NCI-H2227 treated with DMSO at 0.1 percent for 48 hours (cell line): ENCODE measurements around the gene EDARADD.
"Not testable (repeated sequence)": the region's sequence is repeated elsewhere in the genome, so short reads cannot be mapped to it uniquely, and the experiment has no call there.

ENCODE experiments used
- DNase-seq: peaks from one replicate; lab custom pipeline; 2025; lab: John Stamatoyannopoulos, UW

The EDARADD gene

GRCh38 chr1:236393681-236394481, at the start of gene EDARADD:
Gene EDARADD, plus strand, starts transcription at chr1:236394286. Its CDS starts 159 bp downstream, at chr1:236394445.
- DNase-seq: no peak

DNA sequence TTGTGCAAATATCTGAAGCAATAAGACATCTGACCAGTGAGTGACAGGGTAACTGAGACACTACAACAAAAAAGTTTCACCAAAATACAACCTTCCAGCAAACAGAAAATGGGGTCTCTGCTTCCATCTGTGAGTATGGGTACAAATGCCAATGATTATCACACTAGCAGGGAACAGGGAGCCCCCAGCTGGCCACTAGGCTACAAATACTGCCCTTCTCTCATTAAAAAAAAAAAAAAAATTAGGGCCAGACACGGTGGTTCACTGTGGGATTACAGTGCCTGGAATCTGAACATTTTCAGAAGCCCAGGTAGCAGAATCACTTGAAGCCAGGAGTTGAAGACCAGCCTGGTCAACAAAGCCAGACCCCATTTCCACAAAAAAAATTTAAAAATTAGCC, 48.4 kb upstream of the EDARADD start:
- no peak for DNase-seq

DNA sequence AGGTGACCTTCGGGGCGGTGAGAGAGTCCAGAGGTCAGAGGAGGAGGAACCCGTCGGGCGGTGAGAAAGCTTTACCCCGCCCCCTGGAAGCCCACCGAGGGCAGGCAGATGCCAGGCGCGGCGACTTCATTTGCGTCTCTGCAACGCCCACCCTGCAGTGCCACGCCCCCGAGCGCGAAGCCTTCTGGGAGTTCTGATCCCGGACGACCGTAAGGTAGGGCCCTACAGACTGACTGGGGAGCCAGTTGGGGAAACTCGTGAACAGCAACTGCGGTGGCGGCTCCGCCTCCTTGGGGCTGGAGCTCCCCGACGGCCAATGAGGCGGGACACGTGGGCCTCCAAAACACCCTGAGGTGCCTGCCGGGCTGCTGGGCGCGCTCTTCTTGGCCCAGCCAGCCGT, 46.0 kb upstream of the EDARADD start:
- no peak for DNase-seq

- no peak for DNase-seq
Measured at GRCh38 chr1:236350308-236350707, 43.8 kb upstream of the EDARADD start.

DNA sequence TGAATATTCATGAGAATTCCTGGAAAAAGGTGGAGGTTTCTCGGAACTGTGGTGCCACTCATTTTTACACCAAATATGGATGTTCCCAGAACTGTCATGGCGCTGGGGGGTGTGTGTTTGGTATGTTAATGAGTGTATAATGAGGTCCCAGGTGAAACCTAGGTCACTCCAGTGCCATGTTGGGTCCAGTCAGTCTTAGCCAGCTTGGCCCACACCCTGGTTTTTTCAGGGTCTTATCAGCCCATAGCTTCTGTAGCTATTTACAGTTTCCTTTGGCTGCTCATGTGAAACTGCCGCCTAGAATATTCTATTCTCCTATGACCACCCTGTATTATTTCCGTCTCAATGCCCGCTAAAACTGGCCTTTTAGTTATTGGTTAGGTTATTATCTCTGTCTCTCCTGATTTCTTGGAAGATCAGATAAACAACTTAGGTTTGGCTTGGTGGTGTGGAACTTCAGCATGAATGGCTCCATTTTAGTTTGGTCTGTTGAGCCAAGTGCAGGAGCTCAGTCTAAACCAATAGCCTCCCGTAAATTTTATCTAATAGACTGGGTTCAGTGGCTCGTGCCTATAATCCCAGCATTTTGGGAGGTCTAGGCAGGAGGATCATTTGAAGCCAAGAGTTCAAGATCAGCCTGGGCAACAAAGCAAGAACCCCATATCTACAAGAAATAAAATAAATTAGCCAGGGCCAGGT, 42.1 kb upstream of the EDARADD start:
- DNase-seq: no peak

GRCh38 chr1:236352747-236353146, 41.3 kb upstream of the EDARADD start:
- not testable (repeated sequence) for DNase-seq

DNA sequence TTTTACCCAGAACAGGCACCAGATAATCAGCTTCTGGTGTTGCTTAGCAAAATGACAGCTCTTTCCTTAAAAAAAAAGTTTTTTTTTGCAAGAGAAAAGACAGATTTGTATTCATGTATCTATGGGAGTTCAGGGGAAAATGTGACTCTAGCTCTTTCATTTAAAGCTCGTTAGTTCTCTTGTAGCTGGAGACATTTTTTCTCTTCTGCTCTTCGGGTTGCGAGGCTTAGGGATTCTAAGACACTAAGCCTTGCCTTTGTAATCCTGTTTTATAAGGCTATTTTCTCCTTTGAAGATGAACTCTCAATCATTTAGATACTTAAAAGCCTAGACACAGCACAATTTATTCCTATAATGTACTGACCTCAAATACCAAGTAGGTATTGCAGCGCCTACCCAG, 40.3 kb upstream of the EDARADD start:
- DNase-seq: no peak

GRCh38 chr1:236354330-236355147, 39.5 kb upstream of the EDARADD start:
- DNase-seq: no peak

- DNase-seq: no peak
Measured at GRCh38 chr1:236356141-236356540, 37.9 kb upstream of the EDARADD start.

DNA sequence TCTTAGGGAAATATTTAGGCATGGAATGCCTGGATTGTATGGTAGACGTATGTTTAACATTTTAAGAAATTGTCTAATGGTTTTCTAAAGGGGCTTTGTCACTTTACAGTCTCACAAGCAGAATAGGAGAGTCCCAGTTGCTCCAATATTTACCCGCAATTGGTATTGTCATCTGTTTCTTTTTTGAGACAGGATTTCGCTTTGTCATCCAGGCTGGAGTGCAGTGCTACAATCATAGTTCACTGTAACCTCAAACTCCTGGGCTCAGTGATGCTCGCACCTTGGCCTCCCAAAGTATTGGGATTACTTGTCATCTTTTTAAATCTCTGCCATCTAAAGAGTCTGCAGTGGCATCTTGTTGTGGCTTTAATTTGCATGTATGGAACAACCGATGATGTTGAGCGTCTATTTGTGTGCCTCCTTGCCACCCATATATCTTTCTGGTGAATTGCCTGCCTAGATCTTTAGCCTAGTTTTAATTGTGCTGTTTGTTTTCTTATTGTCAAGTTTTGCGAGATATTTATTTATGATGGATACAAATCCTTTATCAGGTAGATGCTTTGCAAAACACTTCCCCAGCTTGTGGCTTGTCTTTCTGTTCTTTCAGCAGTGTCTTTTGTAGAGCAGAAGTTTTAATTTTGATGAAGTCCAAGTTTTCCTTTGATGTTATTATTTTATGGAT, 32.0 kb upstream of the EDARADD start:
- no peak for DNase-seq

DNA sequence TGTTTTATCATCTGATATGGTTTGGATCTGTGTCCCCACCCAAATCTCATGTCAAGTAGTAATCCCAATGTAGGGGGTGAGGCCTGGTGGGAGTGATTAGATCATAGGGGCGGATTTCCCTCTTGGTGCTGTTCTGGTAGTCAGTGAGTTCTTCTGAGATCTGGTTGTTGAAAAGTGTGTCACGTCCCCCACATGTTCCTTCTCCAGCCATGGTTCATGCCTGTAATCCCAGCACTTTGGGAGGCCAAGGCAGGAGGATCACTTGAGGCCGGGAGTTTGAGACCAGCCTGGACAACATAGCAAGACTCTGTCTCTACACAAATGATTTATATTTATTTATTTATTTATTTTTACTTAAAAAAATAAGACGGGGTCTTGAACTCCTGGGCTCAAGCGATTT, 30.8 kb upstream of the EDARADD start:
- DNase-seq: no peak

GRCh38 chr1:236365999-236366570, 28.0 kb upstream of the EDARADD start:
- no peak for DNase-seq

DNA sequence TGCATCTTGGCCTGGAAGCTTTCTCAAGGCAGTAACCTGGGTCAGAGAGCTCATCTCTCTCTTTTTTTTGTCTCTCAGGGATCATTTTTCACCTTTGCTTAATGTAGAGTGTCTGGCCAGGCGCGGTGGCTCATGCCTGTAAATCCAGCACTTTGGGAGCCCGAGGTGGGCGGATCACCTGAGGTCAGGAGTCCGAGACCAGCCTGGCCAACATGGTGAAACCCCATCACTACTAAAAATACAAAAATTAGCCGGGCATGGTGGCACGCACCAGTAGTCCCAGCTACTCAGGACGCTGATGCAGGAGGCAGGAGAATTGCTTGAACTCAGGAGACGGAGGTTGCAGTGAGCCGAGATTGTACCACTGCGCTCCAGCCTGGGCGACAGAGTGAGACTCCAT, 27.4 kb upstream of the EDARADD start:
- DNase-seq: not testable (repeated sequence)

DNA sequence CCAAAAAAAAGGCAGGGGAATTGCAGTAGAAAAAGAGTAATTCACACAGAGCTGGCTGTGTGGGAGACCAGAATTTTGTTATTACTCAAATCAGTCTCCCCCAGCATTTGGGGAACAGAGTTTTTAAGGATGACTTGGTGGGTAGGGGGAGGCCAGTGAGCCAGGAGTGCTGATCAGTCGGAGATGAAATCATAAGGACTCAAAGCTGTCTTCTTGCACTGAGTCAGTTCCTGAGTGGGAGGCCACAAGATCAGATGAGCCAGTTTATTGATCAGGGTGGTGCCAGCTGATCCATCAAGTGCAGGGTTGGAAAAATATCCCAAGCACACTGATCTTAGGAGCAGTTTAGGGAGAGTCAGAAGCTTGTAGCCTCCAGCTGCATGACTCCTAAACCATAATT, 23.7 kb upstream of the EDARADD start:
- DNase-seq: no peak

GRCh38 chr1:236371083-236371482, 23.0 kb upstream of the EDARADD start:
- DNase-seq: no peak

DNA sequence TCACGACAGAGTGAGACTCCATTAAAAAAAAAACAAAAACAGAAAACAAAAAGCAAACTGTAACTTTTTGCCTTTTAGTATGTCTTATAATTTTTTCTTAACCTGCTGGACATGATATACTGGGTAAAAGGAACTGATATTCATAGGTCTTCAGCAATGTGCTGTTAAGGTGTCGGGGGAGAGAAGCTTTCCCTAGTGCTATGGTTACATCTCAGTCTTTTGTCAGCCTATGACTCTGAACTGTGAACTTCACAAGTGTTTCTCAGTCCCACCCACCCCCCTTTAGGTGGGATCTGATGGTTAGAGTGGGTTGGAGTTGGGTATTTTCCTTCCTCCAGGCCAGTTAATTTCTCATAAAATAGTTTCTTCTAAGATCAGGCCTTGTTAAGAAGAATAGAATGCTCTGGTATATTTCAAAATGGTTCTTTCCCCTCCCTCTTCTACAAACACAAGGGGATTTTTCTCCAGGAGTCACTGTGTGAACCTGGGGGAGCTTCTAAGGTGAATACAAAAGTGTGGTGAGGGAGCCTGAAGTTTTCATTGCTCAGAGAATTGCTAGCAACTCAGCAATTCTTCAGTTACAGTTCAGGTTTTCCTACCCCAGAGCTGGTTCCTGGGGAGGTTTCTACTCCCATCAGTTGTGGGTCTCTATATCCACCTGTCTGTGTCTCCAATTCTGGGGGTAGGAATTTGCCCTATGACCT, 16.1 kb upstream of the EDARADD start:
- DNase-seq: no peak

DNA sequence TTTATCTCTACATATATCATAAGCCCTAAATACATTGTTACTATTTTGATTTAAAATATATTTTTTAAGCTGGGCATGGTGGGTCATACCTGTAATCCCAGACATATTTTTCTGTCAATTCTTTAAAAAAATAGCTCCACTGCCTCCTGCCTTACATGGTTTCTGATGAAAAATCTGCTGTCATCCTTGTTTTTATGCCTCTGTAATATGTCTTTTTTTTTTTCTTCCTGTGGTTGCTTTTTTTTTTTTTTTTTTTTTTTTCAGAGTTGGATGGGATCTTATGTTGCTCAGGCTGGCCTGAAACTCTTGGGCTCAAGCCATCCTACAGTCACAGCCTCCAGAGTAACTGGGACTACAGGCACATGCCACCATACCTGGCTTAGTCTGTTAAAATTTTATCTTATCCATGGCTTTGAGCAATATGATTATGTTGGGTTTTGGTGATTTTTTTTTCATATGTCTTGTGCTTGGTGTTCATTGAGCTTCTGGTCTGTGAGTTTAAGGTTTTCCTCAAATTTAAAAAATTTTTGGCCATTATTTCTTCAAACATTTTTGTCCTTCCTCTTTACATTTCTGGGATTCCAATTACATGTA, 12.4 kb upstream of the EDARADD start:
- DNase-seq: no peak

- DNase-seq: no peak
Measured at GRCh38 chr1:236388332-236388731, 5.8 kb upstream of the EDARADD start.

- DNase-seq: no peak
Measured at GRCh38 chr1:236389253-236389652, 4.8 kb upstream of the EDARADD start.

- DNase-seq: no peak
Measured at GRCh38 chr1:236391008-236391407, 3.1 kb upstream of the EDARADD start.

GRCh38 chr1:236392182-236392581, 1.9 kb upstream of the EDARADD start:
- DNase-seq: no peak
